Renal cortex interstitium (tissue), 11 donors: ENCODE data around the gene POLN. TPM values are rescaled to one million over a fixed set of nuclear protein-coding genes. Genes with fewer than 3 reads are reported as not detected.

ENCODE experiments used
- DNase-seq, 11 donors: peaks; one replicate each; pipeline ENCODE4 v3.0.0-alpha.2; 2013; ENCODE audit warnings: low read depth in 9 of 11, low spot score in 4 of 11; ENCODE audit errors: extremely low read depth in 1 of 11
- polyA plus RNA-seq, 3 donors: library from polyadenylated mRNA; unstranded; fragments of 120-200 nt; gene quantifications; one replicate each; pipeline ENCODE4 v1.2.1, GENCODE V29; 2013; ENCODE audit not compliant: insufficient read length in 3 of 3

The POLN gene
- polyA plus RNA-seq, 3 donors, result 2.9 to 5.0 (median 3.1) TPM

DNA sequence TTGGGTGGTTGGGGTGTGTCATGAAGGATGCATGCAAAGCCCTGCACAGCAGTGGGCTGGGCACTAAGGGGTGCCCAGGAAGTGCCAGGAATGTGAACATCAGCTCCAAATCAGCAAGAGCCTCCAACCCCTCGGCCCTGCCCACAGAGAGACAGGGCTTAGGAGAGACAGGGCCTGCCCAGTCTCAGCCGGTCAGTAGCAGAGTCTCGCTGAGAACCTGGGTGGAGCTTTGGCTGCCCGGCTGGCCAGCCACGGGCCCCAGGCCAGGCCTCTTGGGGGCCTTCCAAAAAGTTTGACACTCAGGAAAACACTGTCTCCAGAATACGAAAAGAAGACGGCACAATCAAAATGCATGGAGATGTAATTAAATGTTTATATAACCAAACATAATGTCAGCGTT, 24.3 kb upstream of the POLN start:
- no peak for DNase-seq

GRCh38 chr4:2265113-2266110, 23.5 kb upstream of the POLN start:
- no peak for DNase-seq

DNA sequence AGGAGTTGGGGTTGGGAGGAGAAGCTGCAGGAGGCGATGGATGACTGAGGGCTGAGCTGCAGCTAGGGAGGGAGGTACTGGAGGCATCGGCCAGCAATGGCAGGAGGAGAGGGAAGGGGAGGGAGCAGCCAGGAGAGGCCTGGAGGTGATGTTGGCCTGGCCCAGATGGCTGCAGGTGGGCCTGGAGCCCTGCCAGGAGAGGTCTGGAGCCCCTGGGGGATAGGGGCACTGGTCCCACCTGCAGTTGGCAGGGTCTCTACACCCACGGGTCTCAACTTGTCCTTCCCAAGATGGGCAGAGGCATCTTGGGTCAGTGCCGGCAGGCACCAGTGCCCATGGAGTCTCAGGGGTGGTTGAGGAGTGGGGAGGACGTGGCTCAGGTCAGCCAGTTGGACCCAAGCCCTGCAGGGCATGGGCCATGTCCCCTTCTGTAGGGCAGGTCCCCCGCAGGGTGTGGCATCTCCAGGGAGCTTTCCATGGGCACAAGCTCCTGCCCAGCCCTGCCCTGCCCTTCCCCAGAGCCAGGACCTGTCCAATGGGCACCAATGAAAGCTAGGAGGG, 22.6 kb upstream of the POLN start:
- no peak for DNase-seq

DNA sequence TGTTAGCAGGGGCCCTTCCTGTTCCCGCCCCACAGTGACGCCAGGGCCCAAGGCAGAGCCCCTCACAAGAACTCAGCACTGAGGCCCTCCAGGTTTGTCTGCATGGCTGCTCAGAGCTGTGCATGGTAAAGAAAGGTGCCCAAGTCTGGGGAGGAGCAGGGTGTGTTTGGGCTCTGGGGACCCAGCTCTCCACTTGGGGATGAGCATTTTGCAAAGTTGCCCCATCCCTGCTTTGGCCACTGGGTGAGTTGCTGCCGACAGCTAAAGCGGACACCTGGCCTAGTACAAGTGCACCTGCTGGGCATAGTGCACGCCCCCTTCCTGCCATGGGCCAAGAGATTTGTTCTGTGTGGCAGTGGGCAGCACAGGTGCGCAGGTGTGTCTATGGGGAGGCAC, 22.0 kb upstream of the POLN start:
- no peak for DNase-seq

- DNase-seq, result no peak
These were observed 21.0 kb upstream of the POLN start for GRCh38 chr4:2262944-2263250.

DNA sequence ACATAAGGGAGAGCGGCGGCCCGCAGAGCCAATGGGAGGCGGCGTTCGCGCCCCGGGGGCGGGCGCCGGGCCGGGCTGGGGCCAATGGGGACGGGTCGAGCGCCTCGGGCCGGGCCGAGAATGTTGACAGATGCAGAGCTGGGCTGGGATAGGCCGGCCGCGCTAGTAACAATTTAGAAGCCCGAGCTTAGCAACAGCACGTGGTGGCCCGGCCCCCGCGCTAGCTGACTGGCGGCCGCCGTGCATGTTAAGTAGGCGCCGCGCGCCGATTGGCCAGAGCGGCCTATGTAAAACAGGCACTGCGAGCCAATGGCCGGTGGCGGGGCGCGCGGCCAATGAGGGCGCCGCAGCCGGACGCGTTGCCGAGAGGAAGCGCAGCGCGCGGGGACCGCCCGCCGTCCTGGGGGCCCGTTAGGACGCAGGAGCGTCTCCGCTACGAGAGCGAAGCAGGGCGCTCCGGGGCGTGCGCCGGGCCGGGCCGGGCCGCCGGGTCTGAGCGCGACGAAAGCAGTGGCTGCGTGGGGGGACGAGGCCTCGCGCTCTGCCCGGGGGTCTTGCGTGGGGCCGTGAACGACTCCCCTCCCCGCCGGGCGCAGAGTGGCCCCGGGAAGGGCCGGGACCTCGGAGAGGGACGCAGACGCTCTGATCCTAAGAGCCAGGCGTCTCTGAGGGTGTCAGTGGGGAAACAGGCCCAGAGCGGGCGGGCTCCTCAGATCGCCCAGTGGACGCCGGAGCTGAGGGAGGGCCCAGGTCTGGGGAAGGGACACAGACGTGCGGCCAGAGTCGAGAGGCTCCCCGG, 20.4 kb upstream of the POLN start:
- DNase-seq, result peak; percentile 90 to 99 (median 98)

DNA sequence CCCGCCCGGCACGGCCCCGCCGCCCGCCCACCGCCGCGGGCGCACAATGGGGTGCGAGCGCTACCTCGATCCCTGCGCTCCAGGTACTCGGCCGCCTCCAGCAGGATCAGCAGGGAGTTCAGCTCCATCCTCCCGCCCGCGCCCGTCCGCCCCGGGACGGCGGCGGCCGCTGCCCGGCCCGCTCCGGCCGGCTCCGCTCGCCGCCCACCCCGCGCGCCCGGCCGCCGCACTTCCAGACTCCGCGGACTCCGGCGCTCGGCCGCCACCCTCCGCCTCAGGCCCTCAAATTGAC, 19.9 kb upstream of the POLN start, which contains the start of gene MXD4:
Gene MXD4 (minus strand): TSS at position 257 of the 292 bp plus-strand sequence. CDS start 129 bp downstream, at position 128.
- DNase-seq, result no peak

DNA sequence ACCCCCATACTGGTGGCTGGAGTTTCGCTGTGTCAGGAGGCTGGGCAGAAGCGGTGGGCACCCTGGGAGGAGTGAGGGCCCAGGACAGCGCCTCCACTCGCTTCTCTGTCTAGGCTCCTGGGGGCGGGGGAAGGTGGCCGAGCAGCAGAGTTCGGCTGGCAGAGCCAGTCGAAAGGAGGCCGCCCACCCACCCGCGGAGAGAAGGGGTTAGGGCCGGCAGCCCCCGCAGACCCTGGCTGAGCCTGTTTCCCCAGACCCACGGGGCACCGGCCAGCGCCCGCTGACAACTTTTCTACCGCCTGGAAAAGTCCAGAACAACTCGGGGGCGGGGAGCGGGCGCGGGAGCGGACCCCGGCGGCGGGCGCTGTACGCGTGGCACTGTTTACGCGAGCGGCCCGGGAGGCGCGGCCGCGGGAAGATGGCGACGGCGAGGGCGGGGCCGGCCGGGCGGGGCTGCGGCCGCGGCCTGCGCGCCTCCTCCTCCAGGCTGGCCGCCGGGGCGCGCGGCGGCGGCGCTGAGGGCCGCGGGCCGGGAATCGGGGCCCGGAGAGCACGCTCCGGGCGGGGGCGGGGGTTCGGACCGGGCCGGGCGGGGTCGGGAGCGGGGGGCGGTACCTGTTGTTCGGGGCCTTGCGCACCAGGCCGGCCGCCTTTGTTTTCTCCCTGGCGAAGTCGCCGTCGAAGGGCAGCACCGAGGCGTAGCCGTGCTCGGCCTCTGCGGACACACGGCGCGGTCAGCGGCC, 19.4 kb upstream of the POLN start:
- DNase-seq, result peak in 1 of 11 donors; percentile 23

DNA sequence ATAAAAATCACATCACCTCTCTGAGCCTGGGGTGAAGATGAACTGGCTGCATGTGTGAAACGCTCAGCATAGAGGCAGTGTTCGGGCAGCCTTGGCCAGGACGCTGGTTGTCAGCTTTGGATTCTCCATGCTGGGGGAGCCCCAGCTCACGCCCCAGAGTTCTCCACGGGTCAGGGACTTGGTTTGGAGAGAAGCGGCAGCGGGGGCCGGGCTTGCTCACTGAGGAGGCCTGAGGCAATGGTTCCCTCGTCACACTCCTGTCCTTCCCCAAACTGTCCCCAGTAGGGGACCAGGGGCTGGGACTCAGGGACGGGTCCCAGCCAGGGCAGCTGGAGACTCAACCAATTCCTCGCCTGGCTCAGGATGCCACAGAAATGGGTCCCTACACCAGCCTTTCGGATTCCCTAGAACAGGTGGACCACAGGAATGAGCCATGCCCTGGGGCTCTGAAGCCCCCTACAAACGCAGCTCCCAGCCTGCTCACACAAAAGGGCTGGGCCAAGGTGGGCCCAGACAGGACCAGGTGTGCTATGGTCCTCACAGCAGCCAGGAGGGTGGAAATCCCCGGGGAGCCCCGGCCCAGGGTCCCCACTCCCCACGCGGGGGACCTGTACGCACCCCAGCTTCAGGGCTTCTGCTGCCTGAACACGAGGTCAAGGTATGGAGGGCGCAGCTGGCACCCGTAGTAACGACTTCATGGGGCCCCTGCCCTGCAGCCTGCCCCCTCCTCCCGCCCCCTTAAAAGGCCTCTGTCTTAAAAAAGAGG, 18.6 kb upstream of the POLN start:
- DNase-seq, result no peak

DNA sequence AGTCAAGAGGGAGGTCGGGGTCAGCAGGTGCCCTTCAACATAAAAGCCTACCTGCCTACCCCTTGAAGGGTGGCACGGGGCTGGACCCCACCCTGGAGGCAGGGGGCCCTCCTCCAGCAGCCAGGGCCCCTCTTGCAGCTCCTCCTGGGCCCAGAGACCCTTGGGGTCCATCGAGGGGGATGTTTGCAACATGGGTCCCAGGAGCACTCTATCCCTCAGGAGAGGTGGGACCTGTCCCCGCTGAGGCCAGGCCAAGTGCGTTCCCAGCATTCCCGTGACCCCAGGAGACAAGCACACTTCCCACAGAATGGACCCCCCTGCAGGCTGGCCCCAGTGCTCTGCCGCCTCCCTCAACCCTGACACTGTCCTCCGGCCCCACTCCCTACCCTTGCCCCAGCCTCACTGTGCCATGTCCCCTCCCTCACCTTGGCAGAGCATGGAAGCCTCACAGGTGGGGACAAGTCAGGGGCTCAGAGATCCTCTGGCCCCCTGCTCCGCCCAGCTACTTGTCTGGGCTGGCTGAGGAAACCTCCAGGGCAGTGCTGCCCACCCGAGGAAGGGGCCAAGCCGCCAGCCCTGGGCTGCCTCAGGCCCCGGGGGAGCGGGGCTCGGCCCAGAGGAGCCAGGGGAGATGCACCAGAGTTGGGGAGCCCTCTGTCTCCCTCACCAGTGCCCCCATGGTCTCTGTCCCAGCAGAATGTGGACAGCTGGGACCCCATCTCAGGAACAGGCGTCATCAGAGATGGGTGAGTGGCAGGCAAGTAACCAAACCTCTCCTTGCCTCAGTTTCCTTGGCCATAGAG, 17.8 kb upstream of the POLN start:
- DNase-seq, result no peak

DNA sequence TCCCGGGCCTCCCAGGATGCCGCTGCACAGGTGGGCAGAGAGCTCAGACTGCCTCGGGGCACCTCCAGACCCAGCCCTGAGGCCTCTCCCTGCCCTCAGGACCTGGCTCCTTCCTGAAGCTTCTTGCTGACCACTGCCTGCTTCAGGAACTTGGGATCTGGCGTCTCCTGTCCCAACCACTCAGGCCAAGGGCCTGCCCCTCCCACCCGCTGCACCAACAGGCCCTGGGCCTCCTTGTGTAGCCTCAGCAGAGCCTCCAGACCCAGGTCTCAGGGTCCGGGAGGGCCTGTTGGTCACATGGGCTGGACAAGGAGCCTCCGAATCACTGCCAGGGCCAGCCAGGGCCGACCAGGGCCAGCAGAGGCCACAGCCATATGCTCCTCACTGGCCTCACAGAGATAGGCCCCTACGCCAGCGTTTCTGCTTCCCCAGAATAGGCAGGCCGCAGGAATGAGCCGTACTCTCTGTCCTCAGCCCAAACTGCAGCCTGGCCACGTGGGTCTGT, 17.2 kb upstream of the POLN start:
- no peak for DNase-seq

GRCh38 chr4:2258091-2259035, 16.4 kb upstream of the POLN start:
- no peak for DNase-seq

DNA sequence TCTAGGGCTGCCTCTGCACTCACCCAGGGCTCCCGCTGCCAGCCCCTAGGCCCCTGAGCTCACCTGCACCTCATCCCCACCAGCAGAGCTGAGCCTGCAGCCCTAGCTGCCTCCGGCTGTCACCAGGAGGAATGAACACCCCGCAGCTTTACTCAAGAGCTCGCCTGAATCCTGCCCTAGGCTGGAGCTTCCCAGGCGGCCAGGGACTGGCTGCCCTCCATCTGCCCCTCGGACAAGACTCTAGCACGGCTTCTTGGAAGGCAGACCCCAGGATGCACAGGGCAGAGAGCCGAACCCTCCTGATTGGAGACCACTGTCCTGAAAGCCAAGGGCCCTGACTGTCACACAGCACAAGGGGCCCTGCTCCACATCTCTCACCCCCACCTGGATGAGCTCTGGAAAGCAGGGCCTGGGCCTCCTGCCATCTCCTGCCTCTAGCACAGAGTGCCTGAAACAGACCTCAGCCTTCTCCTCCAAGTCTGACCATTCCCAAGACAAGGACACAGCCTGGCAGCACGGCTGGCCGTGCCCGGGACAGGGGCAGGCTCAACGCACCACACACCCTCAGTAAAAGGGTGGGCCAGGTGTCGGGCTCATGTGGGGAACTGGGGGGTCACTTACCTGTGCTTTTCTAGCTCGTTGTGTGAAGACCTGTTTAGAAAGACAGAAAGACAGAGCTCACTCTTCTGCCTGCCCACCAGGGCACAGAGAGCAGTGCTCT, 15.6 kb upstream of the POLN start:
- DNase-seq, result no peak

- DNase-seq, result no peak
These were observed 14.9 kb upstream of the POLN start for GRCh38 chr4:2256781-2257191.

- DNase-seq, result no peak
These were observed 14.3 kb upstream of the POLN start for GRCh38 chr4:2256156-2256731.
